ENCODE results near the gene PEX13.

PEX13 gene

DNA sequence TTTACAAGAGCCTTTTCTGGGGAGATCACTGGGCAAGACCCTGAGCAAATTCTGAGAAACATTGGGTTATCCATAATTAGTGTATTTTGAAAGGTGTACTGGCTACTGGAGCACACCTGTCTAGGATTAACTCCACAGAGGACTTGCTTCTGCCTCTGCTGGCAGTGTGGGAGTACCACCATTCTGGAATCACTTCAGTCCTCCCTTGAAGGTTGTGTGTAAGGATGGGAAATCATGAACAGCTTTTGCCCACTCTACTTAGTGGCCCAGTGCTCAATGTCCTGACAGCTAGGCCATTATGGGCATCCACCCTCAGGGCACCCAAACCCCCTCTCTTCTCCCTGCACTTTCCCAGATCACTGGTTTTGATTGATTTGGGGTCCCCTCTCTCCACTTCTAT is 40.0 kb downstream of the PEX13 start:
- Histone ChIP-seq H3K27me3 (ENCODE audit: insufficient read depth, poor library complexity, severe bottlenecking) (no peaks in the 10 kb centered on the region), H3K36me3 (ENCODE audit: low read depth) (peaks cover 26% of the 10 kb centered on the region), H3K4me1 (ENCODE audit: insufficient read depth, poor library complexity, severe bottlenecking) (no peaks in the 10 kb centered on the region), H3K27ac (ENCODE audit: poor library complexity, severe bottlenecking) (no peak overlapping the region), H3K9me3 (ENCODE audit: severe bottlenecking) (no peaks in the 10 kb centered on the region), H3K4me3 (ENCODE audit: severe bottlenecking) (no peak overlapping the region)
- TF ChIP-seq CTCF (IDR thresholded peaks at IDR 0.05; ENCODE audit: poor library complexity, severe bottlenecking), result no peak
- DNase-seq (ENCODE audit: low spot score) (no peak), ATAC-seq (ENCODE audit: low read depth) (no peak)

DNA sequence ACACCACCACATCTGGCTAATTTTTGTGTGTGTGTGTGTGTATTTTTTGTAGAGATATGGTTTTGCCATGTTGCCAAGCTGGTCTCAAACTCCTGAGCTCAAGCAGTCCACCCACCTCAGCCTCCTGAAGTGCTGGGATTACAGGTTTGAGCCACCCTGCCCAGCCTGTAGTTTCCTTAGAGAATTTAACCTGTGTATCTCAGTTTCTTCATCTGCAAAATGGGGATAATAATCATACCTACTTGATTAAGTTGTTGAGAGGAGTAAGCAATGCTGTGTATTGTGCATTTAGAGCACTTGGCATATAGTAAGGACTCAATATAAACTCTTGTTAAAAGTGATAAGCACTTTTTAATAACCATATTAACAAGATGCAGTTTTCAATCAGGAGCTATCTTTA is 41.9 kb downstream of the PEX13 start:
- Histone ChIP-seq H3K4me1 (ENCODE audit: insufficient read depth, poor library complexity, severe bottlenecking) (no peaks in the 10 kb centered on the region), H3K27ac (ENCODE audit: poor library complexity, severe bottlenecking) (no peak overlapping the region), H3K4me3 (ENCODE audit: severe bottlenecking) (no peak overlapping the region), H3K9me3 (ENCODE audit: severe bottlenecking) (no peaks in the 10 kb centered on the region), H3K27me3 (ENCODE audit: insufficient read depth, poor library complexity, severe bottlenecking) (no peaks in the 10 kb centered on the region), H3K36me3 (ENCODE audit: low read depth) (peaks cover 18% of the 10 kb centered on the region)
- TF ChIP-seq CTCF (IDR thresholded peaks at IDR 0.05; ENCODE audit: poor library complexity, severe bottlenecking), result no peak
- DNase-seq (ENCODE audit: low spot score), result no peak
- ATAC-seq (ENCODE audit: low read depth), result no peak

DNA sequence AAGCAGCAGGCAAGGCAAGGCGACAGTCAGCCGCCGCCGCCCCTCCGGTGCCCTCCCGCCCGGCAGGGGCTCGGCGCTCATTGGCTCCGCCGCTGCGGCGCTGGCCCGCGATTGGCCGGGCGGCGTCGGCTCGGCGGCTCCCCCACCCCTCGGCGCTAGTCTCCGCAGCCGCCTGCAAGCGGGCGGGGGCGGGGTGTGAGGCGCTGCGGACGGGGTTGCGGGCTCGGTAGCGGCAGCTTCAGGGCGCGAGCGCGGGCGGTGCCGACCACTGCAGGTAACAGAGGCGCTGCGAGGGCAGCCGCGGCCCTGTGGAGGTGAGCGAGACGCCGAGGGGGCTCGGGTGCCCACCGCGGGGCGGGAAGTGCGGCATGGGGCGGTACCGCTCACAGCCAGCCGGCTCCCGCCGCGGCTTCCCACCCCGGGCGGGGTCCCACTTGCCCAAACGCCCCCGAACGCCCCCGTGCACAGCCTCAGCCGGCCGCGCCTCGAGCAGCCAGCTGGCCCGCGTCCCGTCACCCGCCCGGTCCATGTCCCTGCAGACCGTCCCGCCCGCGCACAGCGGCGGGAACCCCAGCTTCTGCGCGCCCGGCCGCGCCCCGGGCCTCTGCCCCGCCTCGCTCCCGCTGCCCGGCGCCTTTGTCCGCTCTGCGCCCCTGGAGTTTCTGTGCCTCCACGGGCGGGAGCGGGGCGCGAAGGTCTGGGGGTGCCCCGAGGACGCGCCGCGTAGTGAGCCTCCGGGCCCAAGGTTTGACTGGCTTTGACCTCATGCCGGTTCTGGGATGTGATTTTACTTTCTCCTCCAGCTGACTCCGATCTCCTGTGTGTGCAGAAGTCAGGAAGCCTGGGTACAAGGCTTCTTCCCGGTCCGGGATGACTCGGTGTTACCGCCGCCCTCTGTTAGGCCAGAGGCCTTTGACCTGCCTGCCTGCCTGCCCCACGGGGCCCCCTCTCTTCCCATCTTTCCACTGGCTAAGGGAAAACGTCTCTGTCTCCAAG is 48.5 kb downstream of the PEX13 start, which contains the start of gene SANBR:
Gene SANBR (plus strand): TSS at position 158 of the 996 bp plus-strand sequence. CDS start 4,480 bp downstream, outside the sequence.
- Histone ChIP-seq H3K4me3 (ENCODE audit: severe bottlenecking) (peak within 1 kb of the TSS; percentile 97), H3K9me3 (ENCODE audit: severe bottlenecking) (no peaks in the 10 kb centered on the region), H3K27me3 (ENCODE audit: insufficient read depth, poor library complexity, severe bottlenecking) (no peaks in the 10 kb centered on the region), H3K4me1 (ENCODE audit: insufficient read depth, poor library complexity, severe bottlenecking) (peaks cover 7% of the 10 kb centered on the region), H3K27ac (ENCODE audit: poor library complexity, severe bottlenecking) (peak within 1 kb of the TSS; percentile 50), H3K36me3 (ENCODE audit: low read depth) (peaks cover 18% of the 10 kb centered on the region)
- DNase-seq (ENCODE audit: low spot score) (peak; percentile 78), ATAC-seq (ENCODE audit: low read depth) (peak; percentile 98)
- TF ChIP-seq CTCF (IDR thresholded peaks at IDR 0.05; ENCODE audit: poor library complexity, severe bottlenecking), result no peak

GRCh38 chr2:61074100-61074499 is 56.6 kb downstream of the PEX13 start:
- H3K27me3 ChIP-seq (ENCODE audit: insufficient read depth, poor library complexity, severe bottlenecking), result no peaks in the 10 kb centered on the region
- no peaks in the 10 kb centered on the region for H3K4me1 ChIP-seq (ENCODE audit: insufficient read depth, poor library complexity, severe bottlenecking)
- H3K9me3 ChIP-seq (ENCODE audit: severe bottlenecking), result no peaks in the 10 kb centered on the region
- H3K27ac ChIP-seq (ENCODE audit: poor library complexity, severe bottlenecking), result no peak overlapping the region
- no peak for DNase-seq (ENCODE audit: low spot score)
- H3K4me3 ChIP-seq (ENCODE audit: severe bottlenecking), result no peak overlapping the region
- TF ChIP-seq CTCF (IDR thresholded peaks at IDR 0.05; ENCODE audit: poor library complexity, severe bottlenecking), result no peak
- no peak for ATAC-seq (ENCODE audit: low read depth)
- peaks cover 77% of the 10 kb centered on the region for H3K36me3 ChIP-seq (ENCODE audit: low read depth)

GRCh38 chr2:61085883-61086282 is 68.4 kb downstream of the PEX13 start:
- Histone ChIP-seq H3K9me3 (ENCODE audit: severe bottlenecking) (no peaks in the 10 kb centered on the region), H3K27me3 (ENCODE audit: insufficient read depth, poor library complexity, severe bottlenecking) (no peaks in the 10 kb centered on the region), H3K4me3 (ENCODE audit: severe bottlenecking) (no peak overlapping the region), H3K4me1 (ENCODE audit: insufficient read depth, poor library complexity, severe bottlenecking) (no peaks in the 10 kb centered on the region), H3K36me3 (ENCODE audit: low read depth) (peaks cover 31% of the 10 kb centered on the region), H3K27ac (ENCODE audit: poor library complexity, severe bottlenecking) (no peak overlapping the region)
- TF ChIP-seq CTCF (IDR thresholded peaks at IDR 0.05; ENCODE audit: poor library complexity, severe bottlenecking), result no peak
- DNase-seq (ENCODE audit: low spot score), result no peak
- ATAC-seq (ENCODE audit: low read depth), result no peak

Data from RWPE2 (cell line).